Mesothelial cell of epicardium (in vitro differentiated cells): ENCODE results near the gene KATNA1. TPM values are rescaled to one million over a fixed set of nuclear protein-coding genes. Genes with fewer than 3 reads are reported as not detected.

Experiments
- DNase-seq, 2 experiments: peaks; one replicate each; pipeline ENCODE4 v3.0.0; 2021; ENCODE audit warnings: low spot score in 2 of 2; ENCODE audit not compliant: unreplicated experiment in 2 of 2
- H3K27ac Mint-ChIP-seq: 2 replicates; pipeline ENCODE4 v1.8.0; 2021; ENCODE audit warnings: mixed read lengths
- H3K27me3 Mint-ChIP-seq: 2 replicates; pipeline ENCODE4 v1.8.0; 2021; ENCODE audit warnings: low read depth, mixed read lengths
- H3K36me3 Mint-ChIP-seq: 2 replicates; pipeline ENCODE4 v1.8.0; 2021; ENCODE audit warnings: mixed read lengths
- H3K4me1 Mint-ChIP-seq: 2 replicates; pipeline ENCODE4 v1.8.0; 2021; ENCODE audit warnings: mixed read lengths
- H3K4me3 Mint-ChIP-seq: 2 replicates; pipeline ENCODE4 v1.8.0; 2021; ENCODE audit warnings: mild to moderate bottlenecking, moderate library complexity, mixed read lengths
- H3K9me3 Mint-ChIP-seq: 2 replicates; pipeline ENCODE4 v1.8.0; 2021; ENCODE audit warnings: mixed read lengths
- CTCF ChIP-seq: fragments of 200-600 bp; sonication (generic); IDR thresholded peaks from one replicate; pipeline ENCODE4 v1.5.0; 2021; ENCODE audit warnings: antibody characterized with exemption; ENCODE audit not compliant: unreplicated experiment
- total RNA-seq: library from RNA; stranded (reverse); gene quantifications from 3 replicates; pipeline ENCODE4 v1.2.1, GENCODE V29; 2021

KATNA1 gene
- total RNA-seq, 1 donor from 2014 or later, result 18.8 TPM

- TF ChIP-seq CTCF, result no peak
- no peak for DNase-seq
- Mint-ChIP-seq H3K27ac (no peak overlapping the region), H3K27me3 (no peaks in the 10 kb centered on the region), H3K4me3 (no peak overlapping the region), H3K36me3 (peaks cover 37% of the 10 kb centered on the region), H3K4me1 (no peaks in the 10 kb centered on the region), H3K9me3 (no peaks in the 10 kb centered on the region)
Observed at GRCh38 chr6:149581349-149581748, 67.2 kb downstream of the KATNA1 start.

- Mint-ChIP-seq H3K4me1 (no peaks in the 10 kb centered on the region), H3K36me3 (peaks cover 32% of the 10 kb centered on the region), H3K9me3 (no peaks in the 10 kb centered on the region), H3K27ac (no peak overlapping the region), H3K4me3 (no peak overlapping the region), H3K27me3 (no peaks in the 10 kb centered on the region)
- no peak for DNase-seq
- TF ChIP-seq CTCF, result no peak
Observed at GRCh38 chr6:149580880-149581279, 67.6 kb downstream of the KATNA1 start.

- TF ChIP-seq CTCF, result no peak
- Mint-ChIP-seq H3K27ac (peak overlapping the region; percentile 69), H3K9me3 (no peaks in the 10 kb centered on the region), H3K4me3 (peak overlapping the region; percentile 96), H3K36me3 (no peaks in the 10 kb centered on the region), H3K4me1 (peaks cover 19% of the 10 kb centered on the region), H3K27me3 (peaks cover 2% of the 10 kb centered on the region)
- no peak for DNase-seq
Observed at GRCh38 chr6:149567945-149568585, 80.4 kb downstream of the KATNA1 start.

GRCh38 chr6:149567194-149567586 lies 81.3 kb downstream of the KATNA1 start:
- Mint-ChIP-seq H3K4me1 (peaks cover 19% of the 10 kb centered on the region), H3K9me3 (no peaks in the 10 kb centered on the region), H3K4me3 (peak overlapping the region; percentile 96), H3K36me3 (no peaks in the 10 kb centered on the region), H3K27ac (peak overlapping the region; percentile 97), H3K27me3 (peaks cover 2% of the 10 kb centered on the region)
- TF ChIP-seq CTCF, result no peak
- DNase-seq, result no peak

GRCh38 chr6:149566410-149567193 lies 81.9 kb downstream of the KATNA1 start:
- DNase-seq, result peak; percentile 40 to 77
- Mint-ChIP-seq H3K4me3 (peak overlapping the region; percentile 96), H3K4me1 (peaks cover 19% of the 10 kb centered on the region), H3K36me3 (no peaks in the 10 kb centered on the region), H3K27ac (peak overlapping the region; percentile 97), H3K9me3 (no peaks in the 10 kb centered on the region), H3K27me3 (peaks cover 2% of the 10 kb centered on the region)
- TF ChIP-seq CTCF, result no peak
